Stimulated activated CD8-positive, alpha-beta memory T cell treated with anti-CD3 and anti-CD28 coated beads, Interleukin-7, amount 100 ng/mL, for 48 hours (primary cell): ENCODE results near the gene SVIP.

ENCODE experiments used
- DNase-seq, 2 donors: peaks; one replicate each; pipeline ENCODE4 v3.0.0-alpha.2; 2020; ENCODE audit warnings: low read depth in 1 of 2; ENCODE audit errors: extremely low read depth in 1 of 2

Gene SVIP, protein sequence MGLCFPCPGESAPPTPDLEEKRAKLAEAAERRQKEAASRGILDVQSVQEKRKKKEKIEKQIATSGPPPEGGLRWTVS

DNA sequence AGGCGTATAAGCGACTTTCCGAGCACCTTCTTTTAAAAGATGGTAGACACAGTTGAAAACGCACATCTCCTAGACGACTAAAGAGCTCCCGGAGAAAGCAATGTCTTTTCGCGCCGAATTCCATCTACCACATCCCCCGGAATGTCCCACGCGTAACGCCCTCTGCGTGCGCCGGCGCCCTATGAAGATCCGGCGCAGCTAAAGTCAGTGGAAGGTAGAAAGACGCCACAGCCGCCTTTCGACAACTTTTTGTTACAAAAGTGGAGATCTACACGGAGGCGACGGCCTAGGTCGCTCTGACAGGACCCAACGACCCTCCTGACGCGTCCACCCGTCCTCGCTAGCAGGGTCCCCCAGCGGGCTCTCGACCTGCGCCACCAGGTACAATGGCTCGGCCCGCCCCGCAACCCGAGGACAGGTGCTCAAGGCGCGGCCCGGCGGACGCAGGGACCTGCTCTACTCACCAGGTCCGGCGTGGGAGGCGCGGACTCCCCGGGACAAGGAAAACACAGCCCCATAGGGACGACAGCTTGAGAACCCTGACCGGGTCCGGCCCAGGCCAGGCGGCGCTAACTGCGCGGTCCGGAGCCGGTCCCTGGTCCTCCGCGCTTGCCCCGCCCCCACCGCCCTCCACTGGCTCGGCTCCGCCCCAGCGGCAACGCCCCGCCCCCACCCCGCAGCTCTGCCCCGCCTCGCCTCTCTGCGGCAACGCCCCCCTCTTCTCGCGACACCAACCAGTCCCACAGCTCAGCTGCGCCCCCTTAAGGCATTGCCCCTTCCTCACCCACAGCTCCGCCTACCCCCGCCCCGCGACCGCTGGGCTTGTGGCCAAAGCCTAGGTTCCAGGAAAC lies at the start of gene SVIP:
TSS of gene SVIP (minus strand) at position 571 of the 851 bp plus-strand sequence. CDS start at position 518, 53 bp downstream.
- DNase-seq: peak; percentile 76 to 86

GRCh38 chr11:22878604-22879003 lies 49.0 kb upstream of the SVIP start:
- no peak for DNase-seq

GRCh38 chr11:22878039-22878438 lies 48.4 kb upstream of the SVIP start:
- DNase-seq: no peak

DNA sequence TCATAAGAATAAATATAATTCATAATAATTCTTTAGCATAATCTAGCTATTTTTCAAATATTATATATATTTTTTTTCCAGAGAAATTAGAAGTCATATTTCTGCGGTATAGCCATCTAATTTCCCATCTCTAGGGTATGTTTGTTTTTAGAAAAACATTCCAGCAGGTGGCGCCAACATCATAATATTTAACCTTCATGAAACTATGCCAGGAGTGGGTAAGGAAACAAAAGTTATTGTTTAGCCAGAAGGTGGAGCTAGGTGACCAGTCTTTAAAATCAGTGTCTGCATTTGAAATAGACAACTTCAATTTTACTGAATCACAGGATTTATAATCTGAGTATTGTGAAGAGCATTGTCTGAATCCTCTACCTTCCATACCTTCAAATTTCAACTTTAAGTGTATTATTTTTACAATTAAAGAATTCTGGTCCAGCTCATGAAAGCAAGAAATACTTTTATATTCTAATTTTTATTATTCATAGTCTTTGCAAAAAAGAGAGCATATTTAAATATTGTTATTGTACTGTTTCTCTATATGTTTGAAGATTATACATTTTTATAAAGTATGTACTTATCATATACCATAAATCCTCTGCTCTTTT lies 46.4 kb upstream of the SVIP start:
- DNase-seq: peak in 1 of 2 donors; percentile 9

GRCh38 chr11:22869325-22869724 lies 39.7 kb upstream of the SVIP start:
- no peak for DNase-seq

DNA sequence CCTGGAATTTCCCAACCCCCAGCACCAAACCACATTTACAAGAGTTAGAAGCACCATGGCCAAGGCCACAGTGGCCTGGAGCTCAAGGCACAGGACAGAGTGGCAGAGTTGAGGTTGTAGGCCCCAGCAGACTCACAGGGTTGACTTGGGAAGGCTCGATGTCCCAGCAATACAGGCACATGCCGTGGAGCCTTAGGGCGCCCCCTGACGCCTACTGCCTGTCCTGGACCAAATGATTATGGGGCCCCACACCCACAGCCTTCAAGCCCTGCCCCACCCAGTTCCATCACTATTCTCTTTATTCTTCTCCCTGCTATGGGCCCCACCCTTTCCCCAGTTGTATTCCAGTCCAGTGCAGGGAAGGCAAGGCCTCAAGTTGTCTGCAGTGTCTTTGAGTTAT lies 30.6 kb upstream of the SVIP start, which contains the start of gene CCDC179:
TSS of gene CCDC179 (minus strand) at position 234 of the 400 bp plus-strand sequence. CDS start at position 181, 53 bp downstream.
- no peak for DNase-seq

DNA sequence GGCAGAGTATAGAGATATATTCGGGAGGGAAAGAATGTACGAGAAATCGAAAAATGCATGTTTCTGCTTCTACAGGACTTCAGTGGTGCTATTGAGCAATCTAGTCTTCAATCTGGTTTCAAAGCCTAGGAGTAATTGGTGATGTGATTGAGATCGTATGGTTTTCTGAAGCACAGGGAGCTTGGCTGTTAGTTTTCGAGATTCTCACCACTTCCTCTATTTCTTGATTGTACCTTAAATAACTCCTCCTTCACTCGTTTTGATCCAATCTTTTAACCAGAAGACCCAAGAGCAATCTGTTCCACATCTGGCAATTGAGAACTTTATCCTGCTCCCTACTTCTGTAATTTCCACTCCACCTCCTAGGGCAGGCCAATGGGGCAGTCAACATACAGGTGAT lies 30.2 kb upstream of the SVIP start:
- no peak for DNase-seq

DNA sequence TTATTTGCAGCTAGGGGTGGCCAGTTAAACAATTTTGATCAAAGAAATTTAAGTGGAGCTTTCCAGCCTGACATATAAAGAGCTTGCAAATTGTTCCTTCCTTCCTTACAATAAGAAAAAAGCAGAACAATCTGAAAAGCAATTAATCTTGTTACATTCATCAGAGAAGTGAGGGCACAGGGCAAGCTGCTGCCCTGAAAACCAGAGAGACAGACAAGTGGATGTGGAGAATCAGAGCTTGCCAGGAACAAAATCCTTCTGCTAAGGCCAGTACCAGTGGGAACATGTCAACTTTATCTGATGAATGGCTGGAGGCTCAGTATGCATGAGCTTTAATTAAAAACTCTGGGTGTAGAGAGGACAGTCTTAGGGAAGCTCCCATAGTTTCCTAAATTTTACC lies 21.9 kb upstream of the SVIP start:
- DNase-seq: no peak

GRCh38 chr11:22846726-22847125 lies 17.1 kb upstream of the SVIP start:
- no peak for DNase-seq

- DNase-seq: no peak
Measured at GRCh38 chr11:22832315-22833015, 2.9 kb upstream of the SVIP start.

DNA sequence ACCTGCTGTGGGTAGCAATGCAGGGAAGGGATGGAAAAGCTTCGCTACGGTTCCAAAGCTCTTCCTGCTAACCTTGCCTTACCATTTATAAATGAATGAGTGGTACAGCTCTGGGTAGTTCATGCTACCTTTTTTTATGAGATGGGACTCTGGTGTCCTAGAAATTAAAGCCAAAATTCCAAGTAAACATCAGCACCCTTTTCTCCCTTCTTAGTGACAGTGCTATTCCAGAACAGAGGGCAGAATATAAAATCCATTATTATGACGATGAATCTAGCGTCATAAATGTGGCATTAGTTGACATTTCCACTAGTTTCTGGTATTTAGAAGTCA lies 447 bp upstream of the SVIP start:
- no peak for DNase-seq

DNA sequence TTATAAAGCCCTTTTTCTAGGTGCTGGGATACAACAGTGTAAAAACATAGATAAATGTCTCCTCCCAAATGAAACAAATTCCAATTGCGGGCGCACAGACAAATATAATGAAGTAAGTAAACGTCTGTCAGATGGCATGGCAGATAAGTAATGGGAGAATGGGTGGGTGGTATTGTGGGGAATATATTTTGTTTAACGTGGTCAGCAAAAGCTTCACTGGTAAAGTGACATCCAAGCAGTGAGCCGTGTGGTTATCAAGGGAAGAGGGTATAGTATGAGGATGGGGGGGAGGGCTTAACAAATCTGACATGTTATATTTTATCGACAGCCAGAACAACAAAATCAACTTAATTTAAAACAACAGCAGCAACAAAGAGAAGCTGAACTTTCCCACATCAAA lies 1.2 kb downstream of the SVIP start:
- DNase-seq: no peak

- no peak for DNase-seq
Measured at GRCh38 chr11:22822203-22822602, 7.4 kb downstream of the SVIP start.

- no peak for DNase-seq
Measured at GRCh38 chr11:22809893-22810292, 19.7 kb downstream of the SVIP start.

DNA sequence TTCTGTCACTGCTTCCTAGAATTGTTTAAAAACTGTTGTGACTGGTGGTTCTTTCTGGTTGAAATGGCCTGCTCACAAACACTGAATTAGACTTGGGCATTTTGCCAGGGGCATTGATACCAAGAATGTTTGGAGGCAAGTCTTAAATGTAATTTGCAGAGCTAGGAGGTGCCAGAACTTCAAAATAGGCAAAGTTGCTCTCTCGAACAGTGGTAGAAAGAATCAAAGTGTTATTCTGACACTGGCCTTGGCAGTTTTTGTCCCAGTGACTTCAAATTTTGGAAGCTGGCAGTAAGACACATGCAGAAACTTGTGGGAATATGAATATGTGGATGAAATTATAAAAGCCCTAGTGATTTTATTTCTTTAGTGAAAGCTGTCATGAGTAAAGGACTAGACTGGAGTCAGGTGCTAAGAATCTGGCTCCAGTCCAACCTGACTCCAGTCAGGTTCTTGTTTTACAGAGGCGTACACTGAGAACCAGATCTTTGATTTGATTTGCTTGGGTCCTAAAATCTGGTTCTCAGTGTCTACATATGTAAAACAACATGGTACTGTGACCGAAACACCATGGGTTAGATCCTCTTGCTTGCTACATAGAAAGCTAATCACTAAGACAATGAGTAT lies 20.9 kb downstream of the SVIP start:
- DNase-seq: no peak

DNA sequence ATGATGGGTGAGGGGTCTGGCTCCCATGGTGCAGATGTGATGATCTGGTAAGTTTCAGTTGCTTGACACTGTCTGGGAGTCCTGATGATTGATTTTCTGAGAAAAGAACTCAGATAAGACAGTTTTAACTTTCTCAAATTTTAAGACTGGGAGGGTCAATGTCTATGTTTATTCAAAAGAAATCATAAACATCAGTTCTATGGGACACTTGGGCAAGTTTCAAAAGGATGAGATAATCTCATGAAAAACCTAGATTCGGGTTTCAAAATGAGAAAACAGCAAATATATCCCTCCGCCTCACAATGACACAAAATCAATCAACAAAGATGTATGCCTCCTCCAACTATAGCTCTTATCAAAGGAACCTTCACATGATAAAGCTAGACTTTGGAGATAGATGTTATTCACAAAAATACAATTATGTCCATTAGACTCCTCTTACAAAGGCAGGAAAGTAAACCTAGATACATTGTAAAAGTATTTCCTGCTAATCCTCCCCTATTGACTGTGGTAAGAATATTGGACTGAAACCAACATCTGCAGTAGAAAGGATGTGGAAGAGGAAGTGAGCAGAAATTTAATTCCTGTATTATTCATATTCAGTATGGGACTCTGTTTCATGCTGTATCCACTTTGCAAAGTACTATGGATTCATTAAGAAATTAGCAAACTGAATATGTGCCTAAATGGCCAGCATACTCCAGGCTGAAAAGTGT lies 21.6 kb downstream of the SVIP start:
- no peak for DNase-seq

DNA sequence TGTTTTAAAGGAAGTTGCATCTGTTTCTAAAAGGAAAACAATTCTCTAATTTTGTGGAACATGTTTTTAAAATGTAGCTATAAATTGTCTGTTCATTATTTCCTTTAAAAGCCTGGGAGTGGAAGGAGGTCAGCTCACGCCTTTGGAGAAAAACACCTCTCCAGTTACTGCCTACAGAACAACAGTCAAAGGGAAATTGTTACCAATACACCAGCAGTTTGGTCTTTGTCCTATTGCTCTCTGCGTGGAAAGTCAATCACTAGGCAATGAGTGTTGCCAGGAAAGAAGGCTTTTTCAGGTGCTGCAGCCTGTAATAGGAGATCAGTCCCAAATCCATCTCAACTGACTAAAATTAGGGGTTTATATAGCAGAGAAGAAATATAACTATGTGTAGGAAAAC lies 22.2 kb downstream of the SVIP start:
- DNase-seq: no peak

- no peak for DNase-seq
Measured at GRCh38 chr11:22802861-22803260, 26.7 kb downstream of the SVIP start.

DNA sequence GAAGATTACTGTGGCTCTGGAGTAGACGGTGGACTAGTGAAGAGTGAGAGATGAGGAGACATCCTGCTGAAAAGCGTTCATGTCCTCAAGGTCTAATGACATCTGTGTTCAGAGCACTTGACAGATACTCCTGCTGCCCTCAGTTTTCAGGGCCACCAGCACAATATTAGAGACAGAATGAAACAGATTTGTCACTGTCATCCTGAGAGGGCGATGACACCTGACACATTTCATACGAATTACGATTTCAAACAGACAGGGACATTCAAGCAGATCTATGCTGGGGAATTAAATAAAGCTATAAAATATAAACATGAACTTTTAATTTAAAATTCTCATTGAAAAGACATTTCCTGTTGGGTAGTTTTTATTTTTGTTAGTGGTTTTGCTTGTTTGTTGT lies 29.1 kb downstream of the SVIP start:
- no peak for DNase-seq

- no peak for DNase-seq
Measured at GRCh38 chr11:22798901-22799300, 30.7 kb downstream of the SVIP start.

GRCh38 chr11:22797047-22797446 lies 32.6 kb downstream of the SVIP start:
- no peak for DNase-seq
